H1 (cell line): ENCODE data around the gene SYT17. TPM values are rescaled to one million over a fixed set of nuclear protein-coding genes. Genes with fewer than 3 reads are reported as not detected.

Source experiments
- CTCF ChIA-PET: fragments of 300-600 bp; sonication (Branson Sonifier 250); formaldehyde crosslinking; loops from one replicate; lab custom pipeline; 2021; ENCODE audit not compliant: partially characterized antibody; lab: Charles Lee
- POLR2A ChIA-PET: fragments of 300-600 bp; sonication (Branson Sonifier 250); formaldehyde crosslinking; loops from one replicate; lab custom pipeline; 2021; ENCODE audit warnings: inconsistent platforms; ENCODE audit not compliant: partially characterized antibody; lab: Charles Lee
- DNase-seq, 2 experiments: peaks; one replicate each; pipeline versions ENCODE4 v3.0.0 to v3.0.0-alpha.2; 2010 to 2022; ENCODE audit warnings: low spot score in 2 of 2, low read depth in 1 of 2, mixed read lengths in 1 of 2
- FAIRE-seq: peaks from 2 replicates; lab custom pipeline; 2011; peaks lifted over from hg19 to GRCh38; lab: Jason Lieb, UNC
- H2AFZ ChIP-seq: 2 replicates; pipeline ENCODE4 v1.8.1; 2012; ENCODE audit warnings: low read length, inconsistent platforms
- H2AK5ac ChIP-seq: 2 replicates; pipeline ENCODE4 v1.6.1; 2013; ENCODE audit warnings: low read depth, low read length
- H2BK120ac ChIP-seq: replicated peaks from 2 replicates; pipeline ENCODE3; 2013; ENCODE audit warnings: low read depth, low read length, inconsistent platforms
- H2BK12ac ChIP-seq: 2 replicates; pipeline ENCODE4 v1.6.1; 2013; ENCODE audit warnings: low read depth, low read length
- H2BK15ac ChIP-seq: 2 replicates; pipeline ENCODE4 v1.6.1; 2013; ENCODE audit warnings: low read length
- H2BK20ac ChIP-seq: 2 replicates; pipeline ENCODE4 v1.6.1; 2013; ENCODE audit warnings: low read length
- H2BK5ac ChIP-seq: 2 replicates; pipeline ENCODE4 v1.6.1; 2013; ENCODE audit warnings: low read depth, low read length
- H3K14ac ChIP-seq: 2 replicates; pipeline ENCODE4 v1.6.1; 2013; ENCODE audit warnings: inconsistent platforms; ENCODE audit not compliant: insufficient read length
- H3K18ac ChIP-seq: 2 replicates; pipeline ENCODE4 v1.6.1; 2013; ENCODE audit warnings: low read length; ENCODE audit errors: extremely low read depth
- H3K23ac ChIP-seq: 2 replicates; pipeline ENCODE4 v1.6.1; 2013; ENCODE audit warnings: inconsistent platforms; ENCODE audit not compliant: insufficient read length
- H3K23me2 ChIP-seq: 2 replicates; pipeline ENCODE4 v1.6.1; 2013; ENCODE audit warnings: low read depth, low read length
- H3K27ac ChIP-seq: 2 replicates; pipeline ENCODE4 v1.6.1; 2011; ENCODE audit warnings: low read depth, low read length, inconsistent platforms
- H3K27me3 ChIP-seq, 4 experiments: replicated peaks in 1 of 4; 1 replicate in 1 of 4; 2 replicates in 3 of 4; pipeline versions ENCODE4 v1.6.1 to v1.8.1; 2011 to 2013; ENCODE audit warnings: low read length in 3 of 4, mild to moderate bottlenecking in 3 of 4, inconsistent platforms in 2 of 4, mixed read lengths in 2 of 4, moderate library complexity in 1 of 4; ENCODE audit not compliant: control insufficient read depth in 3 of 4, insufficient read depth in 3 of 4; ENCODE audit errors: extremely low read depth in 1 of 4
- H3K36me3 ChIP-seq, 4 experiments: 2 replicates each; pipeline versions ENCODE4 v1.6.1 to v1.8.1; 2011 to 2013; ENCODE audit warnings: mild to moderate bottlenecking in 4 of 4, low read length in 3 of 4, moderate library complexity in 2 of 4, control low read depth in 1 of 4, inconsistent platforms in 1 of 4; ENCODE audit not compliant: insufficient read depth in 4 of 4, control insufficient read depth in 2 of 4
- H3K4ac ChIP-seq: replicated peaks from 2 replicates; pipeline ENCODE3; 2013; ENCODE audit warnings: low read length, low read depth, mixed read lengths, inconsistent platforms; ENCODE audit not compliant: insufficient read length
- H3K4me1 ChIP-seq, 4 experiments: replicated peaks in 1 of 4; 1 replicate in 1 of 4; 2 replicates in 3 of 4; pipeline versions ENCODE4 v1.6.1 to v1.8.1; 2011 to 2013; ENCODE audit warnings: low read length in 3 of 4, inconsistent platforms in 2 of 4, mixed read lengths in 1 of 4; ENCODE audit not compliant: insufficient read depth in 4 of 4, control insufficient read depth in 3 of 4
- H3K4me2 ChIP-seq, 2 experiments: 2 replicates each; pipeline versions ENCODE4 v1.6.1 to v1.8.1; 2011 to 2013; ENCODE audit warnings: low read depth in 2 of 2, low read length in 2 of 2, control low read depth in 1 of 2, inconsistent platforms in 1 of 2, mild to moderate bottlenecking in 1 of 2; ENCODE audit not compliant: insufficient read depth in 1 of 2
- H3K4me3 ChIP-seq, 4 experiments: fragments of 200-600, 300-600 bp in 1 of 4; sonication (generic), shearing (Covaris generic), sonication (Bioruptor Twin) in 1 of 4; 2 replicates each; pipeline versions ENCODE4 v1.5.1 to v1.8.1; 2011 to 2016; ENCODE audit warnings: low read length in 4 of 4, low read depth in 3 of 4, control low read depth in 2 of 4, inconsistent platforms in 2 of 4, mild to moderate bottlenecking in 2 of 4, mixed read lengths in 1 of 4, moderate library complexity in 1 of 4; ENCODE audit not compliant: insufficient read depth in 2 of 4; ENCODE audit errors: extremely low read depth in 1 of 4
- H3K56ac ChIP-seq: replicated peaks from 2 replicates; pipeline ENCODE3; 2013; ENCODE audit warnings: low read depth, mild to moderate bottlenecking, mixed read lengths, low read length, inconsistent platforms; ENCODE audit not compliant: insufficient read length
- H3K79me1 ChIP-seq: 2 replicates; pipeline ENCODE4 v1.6.1; 2013; ENCODE audit warnings: low read depth, low read length, control low read depth
- H3K79me2 ChIP-seq, 2 experiments: 2 replicates each; pipeline versions ENCODE4 v1.6.1 to v1.8.1; 2012 to 2013; ENCODE audit warnings: low read length in 2 of 2, mild to moderate bottlenecking in 2 of 2, inconsistent platforms in 1 of 2; ENCODE audit not compliant: insufficient read depth in 2 of 2, control insufficient read depth in 1 of 2
- H3K9ac ChIP-seq, 4 experiments: replicated peaks in 1 of 4; 1 replicate in 1 of 4; 2 replicates in 3 of 4; pipeline versions ENCODE4 v1.6.1 to v1.8.1; 2011 to 2013; ENCODE audit warnings: low read depth in 3 of 4, low read length in 3 of 4, control low read depth in 2 of 4, mild to moderate bottlenecking in 2 of 4, moderate library complexity in 2 of 4, inconsistent platforms in 1 of 4; ENCODE audit errors: extremely low read depth in 1 of 4
- H3K9me3 ChIP-seq, 2 experiments: 2 replicates each; pipeline versions ENCODE4 v1.6.1 to v1.8.1; 2012 to 2013; ENCODE audit warnings: mild to moderate bottlenecking in 2 of 2, moderate library complexity in 2 of 2, control low read depth in 1 of 2, inconsistent platforms in 1 of 2, low read depth in 1 of 2, low read length in 1 of 2, mixed read lengths in 1 of 2; ENCODE audit not compliant: insufficient read depth in 2 of 2
- H4K20me1 ChIP-seq, 2 experiments: replicated peaks in 1 of 2; 2 replicates each; pipeline versions ENCODE3 to v1.8.1; 2011 to 2013; ENCODE audit warnings: inconsistent platforms in 2 of 2, low read length in 2 of 2, mild to moderate bottlenecking in 1 of 2; ENCODE audit not compliant: insufficient read depth in 2 of 2, control insufficient read depth in 1 of 2
- H4K5ac ChIP-seq: 2 replicates; pipeline ENCODE4 v1.6.1; 2013; ENCODE audit warnings: low read length, low read depth, mixed read lengths, inconsistent platforms; ENCODE audit not compliant: insufficient read length
- H4K8ac ChIP-seq: 2 replicates; pipeline ENCODE4 v1.8.0; 2013; ENCODE audit warnings: mild to moderate bottlenecking, moderate library complexity, low read length, inconsistent platforms; ENCODE audit not compliant: insufficient read depth; ENCODE audit errors: extremely low read depth
- H4K91ac ChIP-seq: replicated peaks from 2 replicates; pipeline ENCODE3; 2013; ENCODE audit warnings: low read length, mixed read lengths, inconsistent platforms; ENCODE audit not compliant: insufficient read length
- ATF2 ChIP-seq: IDR thresholded peaks from 2 replicates; pipeline ENCODE4 v1.6.1; 2012; ENCODE audit warnings: low read length, inconsistent platforms
- POLR2AphosphoS5 ChIP-seq: IDR thresholded peaks from 2 replicates; pipeline ENCODE4 v1.6.1; 2011; ENCODE audit warnings: low read depth, low read length
- RNF2 ChIP-seq: fragments of 200-900, 300-1000 bp; sonication (generic); IDR thresholded peaks from 2 replicates; pipeline ENCODE4 v1.7.1; 2016; ENCODE audit warnings: borderline replicate concordance, low read depth, mild to moderate bottlenecking, antibody characterized with exemption, low read length; ENCODE audit not compliant: poor library complexity, severe bottlenecking; ENCODE audit errors: missing control alignments
- RXRA ChIP-seq: IDR thresholded peaks from 2 replicates; pipeline ENCODE4 v1.6.1; 2011; ENCODE audit warnings: low read depth, mild to moderate bottlenecking, low read length, moderate library complexity; ENCODE audit not compliant: insufficient read depth
- SIX5 ChIP-seq: IDR thresholded peaks from 2 replicates; pipeline ENCODE4 v1.6.1; 2011; ENCODE audit warnings: mild to moderate bottlenecking, low read depth, low read length
- SP2 ChIP-seq: IDR thresholded peaks from 2 replicates; pipeline ENCODE4 v1.6.1; 2012; ENCODE audit warnings: mild to moderate bottlenecking, low read length, inconsistent platforms
- WGBS, 2 experiments: shearing (Covaris generic) in 1 of 2; methylation state at CpG; one replicate each; pipeline versions ENCODE4 v1.1.6 to v1.1.7; 2013 to 2015; ENCODE audit warnings: low lambda C conversion rate in 2 of 2, mixed read lengths in 2 of 2, inconsistent platforms in 1 of 2, low coverage in 1 of 2, missing lambda C conversion rate in 1 of 2; ENCODE audit not compliant: insufficient replicate concordance in 2 of 2, insufficient coverage in 1 of 2, insufficient read length in 1 of 2; ENCODE audit errors: extremely low coverage in 1 of 2, missing lambda C conversion rate in 1 of 2; 5-methylcytosine and 5-hydroxymethylcytosine counted together
- polyA plus RNA-seq, 7 experiments: library from polyadenylated mRNA; depleted of rRNA in 3 of 7; stranded (reverse) in 5 of 7; unstranded in 2 of 7; fragments of >200 nt in 5 of 7; fragments of 200-250 nt in 2 of 7; gene quantifications; 1 replicate in 5 of 7; 2 replicates in 1 of 7; 4 replicates in 1 of 7; pipeline versions ENCODE4 v1.2.1 to v1.2.3, GENCODE V29; 2011 to 2013; ENCODE audit warnings: missing spikeins in 2 of 7, mixed read lengths in 2 of 7
- total RNA-seq: library from RNA; stranded (reverse); fragmentation: NEBNext Ultra II Directional; extraction: Animal tissue kit (Norgen Biotek cat#: 25700); gene quantifications from 2 replicates; pipeline ENCODE4 v1.2.1, GENCODE V29; 2021

The SYT17 gene
- total and polyA plus RNA-seq, 2 of the 8 experiments (the other 6 are each of a cell fraction or from before 2014, with no cell fraction given), result 5.8 to 18.1 TPM

GRCh38 chr16:19196871-19197270 is 28.8 kb downstream of the SYT17 start:
- DNase-seq, result no peak
- TF ChIP-seq RNF2 (no peak), RXRA (no peak), SP2 (no peak), POLR2AphosphoS5 (no peak), ATF2 (no peak), SIX5 (no peak)

More at GRCh38 chr16:19196871-19197270, 28.8 kb downstream of the SYT17 start:
- Histone ChIP-seq H3K23me2 (no peaks in the 10 kb centered on the region), H3K79me2 (no peaks in the 10 kb centered on the region), H4K8ac (no peak overlapping the region; the same call in 1 of the 2 replicates), H4K5ac (no peak overlapping the region), H2AK5ac (no peak overlapping the region), H3K23ac (no peak overlapping the region), H2BK12ac (no peak overlapping the region), H2BK20ac (no peak overlapping the region), H3K14ac (no peak overlapping the region), H2AFZ (no peak overlapping the region), H3K27me3 (no peaks in the 10 kb centered on the region), H3K27ac (no peak overlapping the region), H2BK15ac (no peak overlapping the region), H2BK120ac (no peak overlapping the region), H3K9ac (no peak overlapping the region), H3K18ac (no peak overlapping the region), H3K4me2 (no peak overlapping the region), H3K4me3 (no peak overlapping the region), H3K9me3 (peaks cover 3 to 6% of the 10 kb centered on the region in 2 experiments; a peak in 1 of 4 replicates), H3K36me3 (no peaks in the 10 kb centered on the region), H4K20me1 (no peaks in the 10 kb centered on the region), H2BK5ac (no peak overlapping the region), H3K4ac (no peak overlapping the region), H3K56ac (no peak overlapping the region), H3K4me1 (no peaks in the 10 kb centered on the region), H4K91ac (no peak overlapping the region), H3K79me1 (no peaks in the 10 kb centered on the region)
- ChIA-PET POLR2A (no interaction called here), CTCF (interaction anchor here (2.5 kb wide), 1 partner anchor 17 kb away, joined by 13 read pairs; no protein-coding TSS in a partner anchor)
- 84% methylated on average over 6 of the region's 6 CpGs; no CpG with 5 or more reads in 1 of the 2 experiments for WGBS, 2 experiments
- no peak for FAIRE-seq
